HG03095 (cell line): ENCODE data around the gene THOC1.

Source experiments
- ATAC-seq: cut with Tn5 transposase; IDR thresholded peaks from one replicate; pipeline ENCODE4 v1.9.1; 2021; ENCODE audit warnings: moderate library complexity; ENCODE audit not compliant: unreplicated experiment

THOC1 gene

DNA sequence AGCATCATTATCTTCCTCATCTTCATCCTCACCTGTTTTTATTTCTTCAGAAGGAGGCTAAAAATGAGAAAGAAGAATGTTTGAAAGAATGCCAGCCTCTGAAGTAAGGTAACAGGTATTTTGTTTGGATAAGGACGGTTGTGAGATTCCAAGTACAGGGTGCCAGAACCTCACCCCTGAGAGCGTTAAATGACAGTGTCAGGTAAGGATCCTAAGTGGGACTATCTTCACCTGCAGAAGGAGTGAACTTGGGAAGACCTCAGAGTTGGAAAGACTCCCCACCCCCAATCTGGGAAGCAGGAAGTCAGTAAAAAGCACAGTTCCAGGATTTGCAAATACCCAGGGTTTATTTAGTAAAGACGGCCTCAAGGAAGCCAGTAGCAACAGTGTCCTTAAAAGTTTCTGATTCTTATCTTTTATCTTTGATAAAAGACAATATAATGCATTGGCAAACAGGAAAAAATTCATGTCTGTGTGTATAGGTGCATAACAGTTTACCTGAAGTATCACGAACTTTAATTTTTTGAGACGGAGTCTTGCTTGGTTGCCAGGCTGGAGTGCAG is 52.3 kb downstream of the THOC1 start:
- ATAC-seq, result no peak

DNA sequence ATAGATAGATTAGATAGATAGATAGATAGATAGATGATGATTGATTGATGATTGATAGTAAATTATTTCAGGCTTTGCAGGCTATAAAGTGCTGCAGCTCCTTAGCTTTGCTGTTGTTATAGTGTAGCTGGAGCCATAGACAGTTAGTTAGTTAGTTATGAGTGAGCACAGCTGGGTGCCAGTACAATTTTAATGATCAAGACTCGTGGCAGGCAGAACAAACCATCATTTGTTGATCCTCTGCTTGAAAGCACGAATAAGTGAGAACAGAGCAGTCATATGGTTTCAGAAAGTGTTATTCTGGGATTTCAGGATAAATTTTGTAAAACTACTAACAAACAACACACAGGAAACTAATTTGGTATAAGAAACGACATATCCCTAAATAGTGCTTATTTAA is 53.9 kb downstream of the THOC1 start:
- ATAC-seq, result no peak

DNA sequence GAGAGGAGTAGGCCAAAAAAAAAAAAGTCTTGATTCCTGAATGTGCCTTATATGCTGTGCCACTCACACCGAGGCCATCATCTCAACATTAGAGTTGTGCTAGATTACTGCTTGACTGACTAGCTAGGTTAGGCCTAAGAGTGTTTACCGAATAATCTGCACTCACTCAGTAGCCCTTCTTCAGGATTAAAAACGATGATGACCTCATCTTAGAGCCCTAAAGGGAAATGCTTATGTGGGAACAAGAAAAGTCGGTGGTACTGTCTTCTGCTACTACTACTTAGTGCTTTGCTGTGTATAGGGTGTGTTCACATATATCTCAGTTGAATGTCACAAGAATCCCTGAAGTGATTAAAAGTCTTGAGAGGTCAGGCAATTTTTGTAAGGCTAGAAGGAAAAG is 54.3 kb downstream of the THOC1 start:
- ATAC-seq, result no peak

DNA sequence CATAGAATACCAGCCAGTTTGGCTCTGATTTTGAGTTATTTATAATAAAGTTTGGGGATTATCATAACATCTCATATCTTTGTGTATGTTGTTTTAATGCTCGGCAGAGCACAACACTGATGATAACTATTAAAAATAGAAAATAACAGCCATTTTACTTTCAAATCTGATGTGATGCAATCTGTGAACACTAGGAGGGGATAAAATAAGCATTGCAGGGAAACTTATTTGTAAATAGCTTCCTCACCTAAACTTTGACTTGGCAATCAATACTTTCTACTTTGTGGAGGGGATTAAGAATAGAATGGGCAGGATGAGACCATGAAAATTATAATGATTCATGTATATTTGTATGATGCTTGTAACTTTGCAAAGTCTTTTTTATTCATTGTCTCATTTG is 55.1 kb downstream of the THOC1 start:
- no peak for ATAC-seq

DNA sequence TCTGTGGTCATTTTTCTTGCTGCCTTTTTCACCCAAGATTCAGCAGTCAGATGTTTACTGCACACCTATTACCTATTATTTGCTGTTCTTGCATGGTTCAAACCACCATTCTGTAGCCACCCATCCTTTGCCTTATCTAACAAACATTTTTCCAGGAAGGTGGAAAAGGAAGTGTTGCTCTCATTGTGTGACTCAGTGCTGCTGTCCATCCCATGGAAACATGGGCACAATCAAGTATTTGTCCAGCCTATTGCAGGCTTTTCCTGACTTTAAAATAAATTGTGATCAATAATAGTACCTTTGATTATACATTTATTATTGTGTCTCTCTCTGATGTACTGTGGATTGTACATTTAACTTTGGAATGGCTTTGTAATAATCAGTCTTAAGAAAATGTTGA is 56.3 kb downstream of the THOC1 start:
- ATAC-seq, result no peak

DNA sequence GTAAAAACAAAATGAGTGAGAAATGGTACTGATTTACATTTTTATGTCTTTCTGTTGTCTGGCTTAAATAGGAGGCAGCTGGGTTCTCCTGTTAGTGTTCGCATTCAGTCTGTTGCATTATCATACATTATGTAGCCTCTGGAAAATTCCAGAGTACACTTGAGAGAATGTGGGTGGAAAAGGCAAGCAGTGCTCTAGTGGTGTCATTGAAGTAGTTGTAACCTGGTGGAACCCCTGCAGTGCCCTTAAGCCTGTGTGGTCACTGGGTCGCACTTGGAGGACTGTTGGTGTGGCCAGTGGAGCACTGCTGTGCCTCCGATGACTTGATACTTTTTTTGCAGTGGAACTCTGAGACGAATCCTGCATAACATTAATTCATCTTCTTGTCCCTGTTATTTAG is 57.1 kb downstream of the THOC1 start:
- no peak for ATAC-seq

DNA sequence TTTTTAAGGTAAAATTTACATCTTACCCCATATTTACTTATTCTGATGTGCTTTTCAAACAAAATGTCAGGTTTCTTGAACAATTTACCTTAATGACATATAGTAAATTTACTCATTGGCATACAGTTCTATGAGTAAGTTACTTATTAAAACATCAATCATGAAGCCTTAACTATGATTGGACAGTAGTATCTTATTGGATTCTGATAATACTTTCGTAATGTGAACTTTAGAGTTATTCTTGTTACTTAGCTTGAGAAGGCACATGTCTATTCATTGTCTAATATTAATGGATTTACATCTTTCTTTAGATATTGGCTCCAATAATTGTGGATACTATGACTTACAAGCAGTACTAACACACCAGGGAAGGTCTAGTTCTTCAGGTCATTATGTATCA is 57.8 kb downstream of the THOC1 start:
- no peak for ATAC-seq

DNA sequence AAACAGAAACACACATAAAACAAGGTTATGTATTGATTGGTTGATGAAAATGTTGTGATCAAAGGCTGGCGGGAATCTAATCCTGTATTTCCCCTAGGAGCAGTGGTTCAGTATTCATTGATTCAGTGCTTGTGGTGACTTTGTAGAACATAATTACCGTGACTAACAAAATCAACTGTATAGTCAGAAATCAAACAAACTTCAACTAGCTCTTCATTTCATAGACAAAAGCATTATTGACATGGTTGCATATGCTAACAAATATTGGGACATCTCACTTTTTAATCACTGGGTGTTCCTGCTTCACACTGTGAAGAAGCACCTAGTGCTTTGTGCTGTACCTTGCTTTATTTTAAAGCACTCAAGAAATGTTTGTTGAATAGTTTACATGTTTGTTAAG is 68.1 kb downstream of the THOC1 start:
- ATAC-seq, result no peak

- ATAC-seq, result no peak
Measured at GRCh38 chr18:199214-199613, 68.6 kb downstream of the THOC1 start.

DNA sequence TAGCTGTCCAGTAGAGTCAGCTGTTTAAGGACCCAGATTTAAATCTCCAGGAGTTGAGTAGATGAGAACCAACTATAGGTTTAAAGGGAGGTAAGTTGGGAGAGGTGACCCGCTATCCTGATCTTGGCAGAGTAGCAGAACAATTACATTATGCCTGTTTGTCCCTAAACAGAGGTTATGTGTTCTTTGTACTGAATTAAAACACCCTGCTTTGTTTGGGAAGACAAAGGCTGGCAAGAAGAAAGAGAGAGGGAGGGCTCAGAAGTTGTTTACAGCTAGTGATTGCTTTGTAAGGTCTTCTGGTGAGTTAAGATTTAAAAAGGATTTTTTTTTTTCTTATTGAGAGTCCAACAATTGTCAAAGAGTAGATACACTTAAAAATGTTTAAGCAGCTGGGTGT is 72.2 kb downstream of the THOC1 start:
- no peak for ATAC-seq

GRCh38 chr18:192801-193200 is 75.0 kb downstream of the THOC1 start:
- no peak for ATAC-seq

DNA sequence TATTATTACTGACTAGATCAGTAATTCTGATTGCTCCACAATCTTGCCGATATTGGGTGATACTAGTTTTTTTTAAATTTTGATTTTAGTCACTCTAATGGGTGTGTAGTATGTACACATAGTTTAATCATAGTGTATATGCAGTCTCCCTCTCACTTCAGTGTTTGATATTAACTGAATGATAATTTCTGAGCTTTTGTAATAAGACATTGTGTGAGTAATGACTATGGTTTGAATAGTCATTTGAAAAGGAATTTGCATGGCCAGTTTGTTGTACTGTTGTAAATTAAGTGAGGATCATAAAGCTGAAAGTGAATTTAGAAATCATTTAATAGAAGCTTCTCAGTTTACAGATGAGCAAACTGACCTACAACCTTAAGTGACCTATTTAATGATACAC is 76.1 kb downstream of the THOC1 start:
- ATAC-seq, result no peak

GRCh38 chr18:189254-189653 is 78.6 kb downstream of the THOC1 start:
- no peak for ATAC-seq

DNA sequence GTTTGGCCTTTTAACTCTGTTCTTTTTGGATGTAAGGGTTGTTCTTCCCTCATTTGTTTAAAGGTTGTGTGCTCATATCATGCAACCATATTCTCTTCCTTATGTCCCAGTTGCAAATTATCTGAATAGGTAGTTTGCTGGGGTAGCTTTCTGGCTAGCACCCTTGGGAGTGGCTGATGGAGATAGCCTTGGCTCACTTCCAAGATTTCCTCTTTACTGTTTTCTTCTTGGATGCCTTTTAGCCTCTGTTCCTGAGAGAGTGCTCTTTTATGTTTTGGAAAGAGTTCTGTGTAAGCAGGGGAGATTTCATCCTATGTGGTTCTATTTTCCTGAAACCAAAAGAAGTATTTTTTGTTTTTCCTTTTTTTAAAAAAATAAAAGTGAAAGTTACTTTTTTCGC is 84.1 kb downstream of the THOC1 start:
- no peak for ATAC-seq

- ATAC-seq, result no peak
Measured at GRCh38 chr18:181711-182110, 86.1 kb downstream of the THOC1 start.

- no peak for ATAC-seq
Measured at GRCh38 chr18:179499-179898, 88.3 kb downstream of the THOC1 start.

GRCh38 chr18:172361-172760 is 95.5 kb downstream of the THOC1 start:
- ATAC-seq, result no peak
